Nucleus accumbens (tissue), 56 donors: ENCODE measurements around the gene TRIM52.
"Not testable (repeated sequence)": the region's sequence is repeated elsewhere in the genome, so short reads cannot be mapped to it uniquely, and the experiment has no call there.

Source experiments
- DNase-seq, 56 donors: peaks; one replicate each; lab custom pipeline; 2025; lab: John Stamatoyannopoulos, UW

The TRIM52 gene

GRCh38 chr5:181260720-181261319 lies at the start of gene TRIM52:
Gene TRIM52, minus strand, starts transcription at chr5:181261143. Its CDS starts 330 bp downstream, at chr5:181260813.
- DNase-seq: no peak

GRCh38 chr5:181287331-181287730 lies 26.4 kb upstream of the TRIM52 start:
- not testable (repeated sequence) for DNase-seq

GRCh38 chr5:181285962-181286705 lies 25.2 kb upstream of the TRIM52 start:
- not testable (repeated sequence) for DNase-seq

- DNase-seq: not testable (repeated sequence)
Observed at GRCh38 chr5:181283841-181284755, 23.2 kb upstream of the TRIM52 start.

- DNase-seq: no peak
Observed at GRCh38 chr5:181283347-181283746, 22.4 kb upstream of the TRIM52 start.

DNA sequence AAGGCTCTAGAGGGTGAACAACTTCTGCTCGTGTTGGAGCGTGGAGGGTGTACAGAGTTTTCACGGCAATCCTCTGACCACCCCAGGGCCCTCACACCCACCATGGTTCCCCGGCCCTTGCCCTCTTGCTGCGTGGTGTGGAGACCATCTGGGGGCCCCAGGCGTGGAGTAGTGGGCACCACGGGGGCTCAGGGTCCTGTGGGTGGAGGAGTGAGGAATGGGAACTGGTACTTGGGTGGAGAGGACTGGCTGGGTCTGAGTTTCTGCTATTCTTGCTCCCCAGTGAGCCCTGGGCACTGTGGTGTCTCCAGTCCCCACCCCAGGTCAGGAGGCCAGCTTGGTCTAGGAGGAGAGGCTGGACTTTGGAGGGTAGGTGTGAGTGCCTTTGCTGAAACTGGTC lies 21.9 kb upstream of the TRIM52 start:
- no peak for DNase-seq

GRCh38 chr5:181282415-181282814 lies 21.5 kb upstream of the TRIM52 start:
- DNase-seq: not testable (repeated sequence)

GRCh38 chr5:181281984-181282316 lies 21.0 kb upstream of the TRIM52 start:
- no peak for DNase-seq

- DNase-seq: no peak
Observed at GRCh38 chr5:181281077-181281983, 20.4 kb upstream of the TRIM52 start.

GRCh38 chr5:181280251-181280762 lies 19.4 kb upstream of the TRIM52 start:
- DNase-seq: no peak

DNA sequence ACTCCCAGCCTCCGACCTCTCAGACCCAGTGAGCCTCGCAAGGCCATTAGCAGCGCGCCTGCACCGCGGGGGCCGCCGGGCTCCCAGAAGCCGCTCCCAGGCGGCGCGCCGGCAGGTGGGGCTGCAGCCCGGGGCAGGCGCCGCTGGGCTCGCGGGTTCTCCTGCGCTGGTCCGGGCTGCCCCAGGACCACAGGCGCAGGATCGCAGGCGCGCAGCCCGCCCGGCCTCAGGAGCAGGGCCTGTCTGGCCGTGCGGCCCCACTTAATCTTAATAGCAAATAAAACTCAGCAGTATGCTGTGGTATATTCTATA lies 12.4 kb upstream of the TRIM52 start:
- DNase-seq: not testable (repeated sequence)

DNA sequence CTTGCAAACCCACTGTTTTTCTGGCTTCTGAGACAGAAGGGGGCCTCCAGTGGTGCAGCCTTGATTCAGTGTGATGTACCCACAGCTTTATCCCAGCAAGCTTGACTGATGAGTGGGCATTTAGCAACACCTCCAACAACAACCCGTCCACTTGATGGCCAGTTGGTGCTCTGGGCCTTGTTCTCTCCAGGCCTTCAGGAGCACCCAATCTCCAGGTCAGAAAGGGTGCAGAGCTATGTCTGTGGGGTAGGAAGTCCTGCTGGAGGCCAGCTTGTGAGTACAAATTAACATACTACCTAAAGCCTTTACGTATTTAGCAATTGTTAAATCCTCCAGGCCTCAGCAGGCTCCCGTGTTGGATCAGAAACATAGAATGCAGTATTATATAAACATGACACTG lies 10.1 kb upstream of the TRIM52 start:
- no peak for DNase-seq

DNA sequence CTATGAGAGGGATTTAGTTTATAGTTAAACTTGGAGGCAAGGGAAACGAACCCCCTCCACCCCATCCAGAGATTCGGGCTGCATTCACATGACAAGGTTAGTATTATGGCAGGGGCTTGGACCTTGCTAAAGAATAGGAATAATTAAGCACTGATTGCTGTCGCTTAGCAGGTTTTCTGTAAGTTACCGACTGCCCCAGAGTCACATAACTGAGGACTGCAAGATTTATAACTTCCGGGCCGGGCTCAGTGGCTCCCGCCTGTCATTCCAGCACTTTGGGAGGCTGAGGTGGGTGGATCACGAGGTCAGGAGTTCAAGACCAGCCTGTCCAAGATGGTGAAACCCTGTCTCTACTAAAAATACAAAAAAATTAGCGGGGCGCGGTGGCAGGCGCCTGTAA lies 7.0 kb upstream of the TRIM52 start:
- not testable (repeated sequence) for DNase-seq

DNA sequence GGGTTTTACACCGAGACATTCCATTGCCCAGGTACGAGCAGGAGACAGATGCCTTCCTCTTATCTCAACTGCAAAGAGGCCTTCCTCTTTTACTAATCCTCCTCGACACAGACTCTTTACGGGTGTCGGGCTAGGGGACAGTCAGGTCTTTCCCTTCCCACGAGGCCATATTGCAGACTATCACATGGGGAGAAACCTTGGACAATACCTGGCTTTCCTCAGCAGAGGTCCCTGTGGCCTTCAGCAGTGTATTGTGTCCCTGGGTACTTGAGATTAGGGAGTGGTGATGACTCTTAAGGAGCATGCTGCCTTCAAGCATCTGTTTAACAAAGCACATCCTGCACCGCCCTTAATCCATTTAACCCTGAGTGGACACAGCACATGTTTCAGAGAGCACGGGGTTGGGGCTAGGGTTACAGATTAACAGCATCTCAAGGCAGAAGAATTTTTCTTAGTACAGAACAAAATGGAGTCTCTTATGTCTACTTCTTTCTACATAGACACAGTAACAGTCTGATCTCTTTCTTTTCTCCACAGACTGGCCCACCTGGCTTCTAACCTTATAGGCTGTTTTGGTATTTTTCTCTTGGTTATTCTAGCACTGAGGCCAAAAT lies 6.5 kb upstream of the TRIM52 start:
- DNase-seq: not testable (repeated sequence)

- DNase-seq: no peak
Observed at GRCh38 chr5:181265092-181265671, 4.2 kb upstream of the TRIM52 start.

GRCh38 chr5:181263633-181264032 lies 2.7 kb upstream of the TRIM52 start:
- DNase-seq: no peak

GRCh38 chr5:181261320-181262049 lies 542 bp upstream of the TRIM52 start:
- DNase-seq: no peak

GRCh38 chr5:181259974-181260719 lies 796 bp downstream of the TRIM52 start:
- DNase-seq: no peak
